Measurements from ENCODE around the gene MMP25. TPM values are rescaled to one million over a fixed set of nuclear protein-coding genes. Genes with fewer than 3 reads are reported as not detected.

MMP25 gene
- total and polyA plus RNA-seq, 2 donors (not counting 1 experiment from before 2014, with no cell fraction given), result 0.12 to 0.22 TPM

DNA sequence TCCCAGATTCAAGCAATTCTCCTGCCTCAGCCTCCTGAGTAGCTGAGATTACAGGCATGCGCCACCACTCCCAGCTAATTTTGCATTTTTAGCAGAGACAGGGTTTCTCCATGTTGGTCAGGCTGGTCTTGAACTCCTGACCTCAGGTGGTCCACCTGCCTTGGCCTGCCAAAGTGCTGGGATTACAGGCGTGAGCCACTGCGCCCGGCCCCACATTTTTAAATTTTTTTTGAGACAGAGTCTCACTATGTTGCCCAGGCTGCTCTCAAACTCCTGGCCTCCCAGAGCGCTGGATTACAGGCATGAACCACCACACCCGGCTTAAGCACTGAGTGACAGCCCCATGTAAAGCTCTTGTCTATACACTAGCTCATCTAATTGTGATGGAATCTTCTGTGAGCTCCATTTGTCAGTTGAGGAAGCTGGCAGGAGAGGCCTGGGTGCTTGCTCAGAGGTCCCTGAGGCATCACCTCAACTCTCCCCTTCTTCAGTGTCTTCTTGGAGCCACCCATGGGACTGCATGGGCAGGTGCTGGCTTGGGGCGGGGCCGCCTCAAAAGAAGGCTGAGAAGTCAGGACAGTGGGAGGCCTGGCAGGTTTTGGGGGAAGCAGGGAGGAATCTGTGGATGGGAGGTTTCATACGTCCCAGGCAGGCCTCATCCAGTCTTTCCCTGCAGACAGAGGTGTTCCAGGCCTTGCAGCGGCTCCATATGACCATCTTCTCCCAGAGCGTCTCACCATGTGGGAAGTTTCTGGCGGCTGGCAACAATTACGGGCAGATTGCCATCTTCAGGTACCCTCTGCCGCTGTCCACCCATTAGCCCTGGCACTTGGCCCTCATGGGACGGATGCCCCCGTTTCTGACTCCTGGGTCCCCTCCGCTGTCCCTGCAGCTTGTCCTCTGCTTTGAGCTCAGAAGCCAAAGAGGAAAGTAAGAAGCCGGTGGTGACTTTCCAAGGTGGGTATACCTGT is 21.0 kb upstream of the MMP25 start:
- peaks cover 34% of the 10 kb centered on the region for H4K20me1 ChIP-seq (ENCODE audit: control insufficient read depth, insufficient read depth, low read length, poor library complexity, severe bottlenecking)
- H3K4me3 ChIP-seq (ENCODE audit: control extremely low read depth in 1 of 5, extremely low read depth in 1 of 5, insufficient read depth in 1 of 5, low read depth in 2 of 5, low read length in 4 of 5), result no peak overlapping the region
- no peak overlapping the region for H3K27ac ChIP-seq (ENCODE audit: low read length in 2 of 2)
- H3K4me3 Mint-ChIP-seq, result no peak overlapping the region
- H3K4me1 Mint-ChIP-seq, result peaks cover 52% of the 10 kb centered on the region
- peaks cover 13% of the 10 kb centered on the region for H3K27me3 Mint-ChIP-seq
- H3K9ac ChIP-seq (ENCODE audit: low read length), result no peak overlapping the region
- H2AFZ ChIP-seq (ENCODE audit: insufficient read depth, low read depth, low read length, poor library complexity, severe bottlenecking), result no peak overlapping the region
- no peak overlapping the region for H3K4me2 ChIP-seq (replicated peaks; ENCODE audit: low read depth, low read length, poor library complexity, severe bottlenecking)
- CTCF ChIA-PET, result interaction anchor here (0.9 to 6.9 kb wide), 7 partner anchors 8 to 128 kb away, joined by 3 to 213 read pairs (median 8); no protein-coding TSS in a partner anchor
- no peaks in the 10 kb centered on the region for H3K9me3 Mint-ChIP-seq (ENCODE audit: insufficient read depth)
- H3K36me3 ChIP-seq (replicated peaks in 1 of 2; ENCODE audit: control extremely low read depth in 1 of 2, control insufficient read depth in 1 of 2, extremely low read depth in 1 of 2, insufficient read depth in 2 of 2, low read length in 1 of 2), result peaks cover 0 to 18% of the 10 kb centered on the region in 2 experiments
- 98% methylated on average over 17 of the region's 18 CpGs for WGBS (ENCODE audit: insufficient coverage)
- H3K9me3 ChIP-seq (ENCODE audit: control extremely low read depth in 1 of 3, control insufficient read depth in 2 of 3, insufficient read depth in 1 of 3, low read length in 2 of 3), result peaks cover 0 to 6% (median 0%) of the 10 kb centered on the region in 3 donors
- ATAC-seq (ENCODE audit: low read depth) (no peak), DNase-seq (no peak)
- peaks cover 55 to 65% of the 10 kb centered on the region in 2 donors for H3K4me1 ChIP-seq (ENCODE audit: control insufficient read depth in 2 of 2, insufficient read depth in 2 of 2, low read length in 2 of 2)
- H3K27ac Mint-ChIP-seq, result no peak overlapping the region
- H3K27me3 ChIP-seq (replicated peaks in 1 of 4; ENCODE audit: control extremely low read depth in 1 of 4, control insufficient read depth in 3 of 4, insufficient read depth in 4 of 4, low read length in 3 of 4), result peaks cover 0 to 19% (median 10%) of the 10 kb centered on the region in 4 experiments
- POLR2A ChIA-PET, result interaction anchor here (0.5 to 0.8 kb wide), 4 partner anchors 34 to 594 kb away, joined by 3 to 6 read pairs (median 4); partner anchors contain the start of gene IL32
- no peak for TF ChIP-seq EZH2 (IDR thresholded peaks at IDR 0.05; ENCODE audit: borderline replicate concordance, insufficient read depth, low read depth, low read length, poor library complexity, severe bottlenecking)
- TF ChIP-seq, protein P1, sequence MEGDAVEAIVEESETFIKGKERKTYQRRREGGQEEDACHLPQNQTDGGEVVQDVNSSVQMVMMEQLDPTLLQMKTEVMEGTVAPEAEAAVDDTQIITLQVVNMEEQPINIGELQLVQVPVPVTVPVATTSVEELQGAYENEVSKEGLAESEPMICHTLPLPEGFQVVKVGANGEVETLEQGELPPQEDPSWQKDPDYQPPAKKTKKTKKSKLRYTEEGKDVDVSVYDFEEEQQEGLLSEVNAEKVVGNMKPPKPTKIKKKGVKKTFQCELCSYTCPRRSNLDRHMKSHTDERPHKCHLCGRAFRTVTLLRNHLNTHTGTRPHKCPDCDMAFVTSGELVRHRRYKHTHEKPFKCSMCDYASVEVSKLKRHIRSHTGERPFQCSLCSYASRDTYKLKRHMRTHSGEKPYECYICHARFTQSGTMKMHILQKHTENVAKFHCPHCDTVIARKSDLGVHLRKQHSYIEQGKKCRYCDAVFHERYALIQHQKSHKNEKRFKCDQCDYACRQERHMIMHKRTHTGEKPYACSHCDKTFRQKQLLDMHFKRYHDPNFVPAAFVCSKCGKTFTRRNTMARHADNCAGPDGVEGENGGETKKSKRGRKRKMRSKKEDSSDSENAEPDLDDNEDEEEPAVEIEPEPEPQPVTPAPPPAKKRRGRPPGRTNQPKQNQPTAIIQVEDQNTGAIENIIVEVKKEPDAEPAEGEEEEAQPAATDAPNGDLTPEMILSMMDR (IDR thresholded peaks at IDR 0.05), result no peak
- intact Hi-C loops (cut with micrococcal nuclease), result loop anchor here (10.0 kb wide), 2 partner anchors 259 to 1721 kb away; partner anchors contain the start of genes UBE2I and ZNF263
- peaks cover 15% of the 10 kb centered on the region for H3K79me2 ChIP-seq (ENCODE audit: control insufficient read depth, insufficient read depth, low read length)
